Measurements from ENCODE around the gene STIM2. TPM values are rescaled to one million over a fixed set of nuclear protein-coding genes. Genes with fewer than 3 reads are reported as not detected.

The STIM2 gene
- total and polyA plus RNA-seq, 9 of the 15 experiments (the other 6 are each of a cell fraction or from before 2014, with no cell fraction given): 7.2 to 26.8 (median 15.4) TPM

- TF ChIP-seq ZBTB33 (CRISPR knock-in tag; IDR thresholded peaks at IDR 0.05) (no peak; the same call in 1 of the 2 replicates), SOX6 (IDR thresholded peaks at IDR 0.05) (0 out of 2 replicates have a peak, but pooled peaks have one; percentile 28), HNRNPK (IDR thresholded peaks at IDR 0.05; ENCODE audit: low read depth, low read length, poor library complexity, severe bottlenecking) (peak; percentile 88), CTBP1 (IDR thresholded peaks at IDR 0.05; ENCODE audit: borderline replicate concordance) (peak; percentile 69), ARID1B (IDR thresholded peaks at IDR 0.05) (no peak), SIN3A (IDR thresholded peaks at IDR 0.05; ENCODE audit: borderline replicate concordance in 2 of 2, control insufficient read depth in 1 of 2, low read depth in 2 of 2, low read length in 2 of 2) (0 out of 4 replicates have a peak, but pooled peaks of 1 of the 2 experiments have one; percentile 25), ZBTB8A (IDR thresholded peaks at IDR 0.05; ENCODE audit: partially characterized antibody) (no peak), TFAP4 (CRISPR knock-in tag; IDR thresholded peaks at IDR 0.05; ENCODE audit: borderline replicate concordance) (peak; percentile 50; the same call in 1 of the 2 replicates), KDM5B (IDR thresholded peaks at IDR 0.05; ENCODE audit: insufficient replicate concordance, low read depth, low read length) (peak; percentile 56), AFF4 (CRISPR knock-in tag; IDR thresholded peaks at IDR 0.05) (peak; percentile 83), ELF2 (CRISPR knock-in tag; IDR thresholded peaks at IDR 0.05) (no peak), ZNF592 (IDR thresholded peaks at IDR 0.05) (no peak), TOE1 (IDR thresholded peaks at IDR 0.05; ENCODE audit: borderline replicate concordance) (no peak), TOE1 (CRISPR knock-in tag; IDR thresholded peaks at IDR 0.05; ENCODE audit: borderline replicate concordance, low read depth) (no peak), RUNX1 (IDR thresholded peaks at IDR 0.05; ENCODE audit: low read depth) (0 out of 2 replicates have a peak, but pooled peaks have one; percentile 51)
Measured at GRCh38 chr4:26857278-26858034, 3.2 kb upstream of the STIM2 start (continued).

All from K562 (cell line).